NCI-H82 treated with DMSO at 0.1 percent for 48 hours (cell line): Measurements from ENCODE around the gene KIF15.
A peak's percentile ranks its signal among the peaks of the same experiment; 100 is the strongest.
"Not testable (repeated sequence)": the region's sequence is repeated elsewhere in the genome, so short reads cannot be mapped to it uniquely, and the experiment has no call there.

Experiments
- DNase-seq: peaks from one replicate; lab custom pipeline; 2025; ENCODE audit not compliant: unreplicated experiment; lab: John Stamatoyannopoulos, UW

The KIF15 gene

GRCh38 chr3:44761424-44762169 is at the start of gene KIF15, which contains the start of gene KIAA1143:
Gene KIF15, plus strand, starts transcription at chr3:44761794. Its CDS starts 72 bp downstream, at chr3:44761866.
Gene KIAA1143, minus strand, starts transcription at chr3:44761619. Its CDS starts 17 bp downstream, at chr3:44761602.
- peak; percentile 52 for DNase-seq

GRCh38 chr3:44712455-44713075 is 49.0 kb upstream of the KIF15 start, which contains the start of gene ZNF502:
Gene ZNF502, plus strand, starts transcription at chr3:44712660. Its CDS starts 7,602 bp downstream, at chr3:44720262.
- DNase-seq = peak; percentile 1

- no peak for DNase-seq
These were observed 40.1 kb upstream of the KIF15 start for GRCh38 chr3:44721231-44722102.

GRCh38 chr3:44722103-44722401 is 39.5 kb upstream of the KIF15 start:
- no peak for DNase-seq

- peak; percentile 9 for DNase-seq
These were observed 32.1 kb upstream of the KIF15 start, which contains the start of gene ZNF501 for GRCh38 chr3:44729384-44729910. Gene ZNF501, plus strand, starts transcription at chr3:44729635. Its CDS starts 4,787 bp downstream, at chr3:44734422.

- DNase-seq = no peak
These were observed 26.9 kb upstream of the KIF15 start for GRCh38 chr3:44734646-44735168.

GRCh38 chr3:44761101-44761423 is 532 bp upstream of the KIF15 start:
- no peak for DNase-seq

GRCh38 chr3:44762170-44762677 is 630 bp downstream of the KIF15 start:
- DNase-seq = peak; percentile 18

GRCh38 chr3:44762690-44763089 is 1.1 kb downstream of the KIF15 start:
- DNase-seq = no peak

- no peak for DNase-seq
These were observed 2.7 kb downstream of the KIF15 start for GRCh38 chr3:44764248-44764647.

GRCh38 chr3:44771424-44772098 is 10.0 kb downstream of the KIF15 start:
- DNase-seq = no peak

GRCh38 chr3:44772099-44772442 is 10.5 kb downstream of the KIF15 start:
- no peak for DNase-seq

- peak; percentile 83 for DNase-seq
These were observed 21.3 kb downstream of the KIF15 start for GRCh38 chr3:44782891-44783290.

- DNase-seq = no peak
These were observed 33.6 kb downstream of the KIF15 start for GRCh38 chr3:44795197-44795596.

- no peak for DNase-seq
These were observed 40.4 kb downstream of the KIF15 start for GRCh38 chr3:44802011-44802410.

GRCh38 chr3:44803298-44803697 is 41.7 kb downstream of the KIF15 start:
- DNase-seq = no peak

- DNase-seq = no peak
These were observed 44.4 kb downstream of the KIF15 start for GRCh38 chr3:44805960-44806359.

- DNase-seq = no peak
These were observed 53.2 kb downstream of the KIF15 start for GRCh38 chr3:44814751-44815150.

- not testable (repeated sequence) for DNase-seq
These were observed 54.7 kb downstream of the KIF15 start for GRCh38 chr3:44816334-44816733.

- not testable (repeated sequence) for DNase-seq
These were observed 59.6 kb downstream of the KIF15 start for GRCh38 chr3:44821206-44821605.
